ENCODE data around the gene VIPR1.

The VIPR1 gene

GRCh38 chr3:42502429-42503250 lies at the start of gene VIPR1:
TSS of gene VIPR1 (plus strand) at chr3:42502643. CDS start at chr3:42502736, 93 bp downstream.
- DNase-seq, result peak; percentile 89

- DNase-seq, result no peak
Measured at GRCh38 chr3:42456211-42456610, 46.2 kb upstream of the VIPR1 start.

- DNase-seq, result no peak
Measured at GRCh38 chr3:42459151-42459550, 43.3 kb upstream of the VIPR1 start.

- no peak for DNase-seq
Measured at GRCh38 chr3:42461762-42462161, 40.7 kb upstream of the VIPR1 start.

GRCh38 chr3:42463093-42463492 lies 39.4 kb upstream of the VIPR1 start:
- DNase-seq, result no peak

- no peak for DNase-seq
Measured at GRCh38 chr3:42468111-42468510, 34.3 kb upstream of the VIPR1 start.

GRCh38 chr3:42472555-42472954 lies 29.9 kb upstream of the VIPR1 start:
- DNase-seq, result no peak

GRCh38 chr3:42473083-42473932 lies 29.1 kb upstream of the VIPR1 start:
- peak; percentile 85 for DNase-seq

GRCh38 chr3:42476225-42477125 lies 26.0 kb upstream of the VIPR1 start:
- DNase-seq, result peak; percentile 47

GRCh38 chr3:42477696-42478095 lies 24.7 kb upstream of the VIPR1 start:
- DNase-seq, result no peak

GRCh38 chr3:42478830-42479229 lies 23.6 kb upstream of the VIPR1 start:
- no peak for DNase-seq

- no peak for DNase-seq
Measured at GRCh38 chr3:42486814-42487565, 15.5 kb upstream of the VIPR1 start.

GRCh38 chr3:42488687-42489086 lies 13.8 kb upstream of the VIPR1 start:
- no peak for DNase-seq

GRCh38 chr3:42489116-42489936 lies 13.1 kb upstream of the VIPR1 start:
- DNase-seq, result no peak

GRCh38 chr3:42489937-42490227 lies 12.6 kb upstream of the VIPR1 start:
- no peak for DNase-seq

GRCh38 chr3:42490243-42490642 lies 12.2 kb upstream of the VIPR1 start:
- DNase-seq, result peak; percentile 52

GRCh38 chr3:42491881-42492507 lies 10.4 kb upstream of the VIPR1 start:
- no peak for DNase-seq

GRCh38 chr3:42492508-42493080 lies 9.8 kb upstream of the VIPR1 start:
- no peak for DNase-seq

- no peak for DNase-seq
Measured at GRCh38 chr3:42493126-42493797, 9.2 kb upstream of the VIPR1 start.

- DNase-seq, result no peak
Measured at GRCh38 chr3:42493798-42494151, 8.7 kb upstream of the VIPR1 start.
